ENCODE measurements around the gene KCNIP4. TPM values are rescaled to one million over a fixed set of nuclear protein-coding genes. Genes with fewer than 3 reads are reported as not detected.

KCNIP4 gene
- total and polyA plus RNA-seq, 8 donors = 0.05 TPM; not detected in 7

DNA sequence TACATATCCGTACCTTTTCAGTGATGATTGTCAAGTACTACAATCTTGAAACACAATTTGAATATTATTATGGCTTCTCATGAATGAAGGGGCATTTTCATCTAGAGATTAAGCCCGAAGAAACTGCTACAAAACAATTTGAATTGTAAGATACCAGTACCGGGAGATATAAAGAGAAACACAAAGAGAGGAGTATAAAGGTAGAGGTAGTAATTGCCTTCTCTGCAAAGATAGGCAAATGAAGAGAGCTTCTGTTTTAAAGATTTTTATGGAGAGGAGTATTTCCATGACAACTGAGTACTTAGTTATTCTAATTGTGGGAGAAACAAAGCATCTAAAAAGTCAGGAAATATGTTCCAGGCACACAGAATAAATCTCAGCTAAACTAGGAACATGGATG lies 25.3 kb upstream of the KCNIP4 start:
- TF ChIP-seq, protein P1, sequence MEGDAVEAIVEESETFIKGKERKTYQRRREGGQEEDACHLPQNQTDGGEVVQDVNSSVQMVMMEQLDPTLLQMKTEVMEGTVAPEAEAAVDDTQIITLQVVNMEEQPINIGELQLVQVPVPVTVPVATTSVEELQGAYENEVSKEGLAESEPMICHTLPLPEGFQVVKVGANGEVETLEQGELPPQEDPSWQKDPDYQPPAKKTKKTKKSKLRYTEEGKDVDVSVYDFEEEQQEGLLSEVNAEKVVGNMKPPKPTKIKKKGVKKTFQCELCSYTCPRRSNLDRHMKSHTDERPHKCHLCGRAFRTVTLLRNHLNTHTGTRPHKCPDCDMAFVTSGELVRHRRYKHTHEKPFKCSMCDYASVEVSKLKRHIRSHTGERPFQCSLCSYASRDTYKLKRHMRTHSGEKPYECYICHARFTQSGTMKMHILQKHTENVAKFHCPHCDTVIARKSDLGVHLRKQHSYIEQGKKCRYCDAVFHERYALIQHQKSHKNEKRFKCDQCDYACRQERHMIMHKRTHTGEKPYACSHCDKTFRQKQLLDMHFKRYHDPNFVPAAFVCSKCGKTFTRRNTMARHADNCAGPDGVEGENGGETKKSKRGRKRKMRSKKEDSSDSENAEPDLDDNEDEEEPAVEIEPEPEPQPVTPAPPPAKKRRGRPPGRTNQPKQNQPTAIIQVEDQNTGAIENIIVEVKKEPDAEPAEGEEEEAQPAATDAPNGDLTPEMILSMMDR (IDR thresholded peaks at IDR 0.05) = no peak
- Histone ChIP-seq H3K4me1 (no peaks in the 10 kb centered on the region), H3K4me3 (no peak overlapping the region), H3K36me3 (no peaks in the 10 kb centered on the region), H3K27me3 (no peaks in the 10 kb centered on the region), H3K27ac (no peak overlapping the region), H3K9me3 (no peaks in the 10 kb centered on the region)
- FAIRE-seq (no peak), ATAC-seq (no peak), DNase-seq (no peak)
- intact Hi-C loops (cut with DNase I) = no loop called here
- 46 to 57% methylated on average over 3 of the region's 3 CpGs for WGBS, 2 donors

DNA sequence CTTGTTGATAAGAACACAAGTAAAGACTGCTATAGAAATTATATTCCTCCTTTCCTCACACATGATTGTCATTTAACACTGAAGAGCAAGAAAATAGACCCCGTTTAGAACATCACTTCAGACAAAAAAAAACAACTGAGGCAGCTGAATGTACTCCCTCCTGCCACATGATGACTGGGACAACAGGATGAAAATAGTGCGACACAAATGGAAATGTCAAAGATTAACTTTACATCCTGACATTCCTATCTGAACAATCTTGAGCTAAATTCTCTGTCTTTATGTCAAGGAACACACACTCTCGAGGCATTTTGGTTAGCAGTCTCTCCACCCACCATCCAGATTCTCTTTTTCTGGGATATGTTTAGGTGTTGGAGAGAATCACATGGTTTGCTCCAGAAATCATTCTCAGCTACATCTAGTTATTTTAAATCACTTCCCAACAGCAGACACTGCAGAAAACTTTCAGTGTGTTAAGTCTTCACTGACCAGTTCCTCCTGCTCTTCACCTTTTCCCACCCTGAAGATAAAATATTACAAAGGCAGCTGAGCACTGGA lies 16.3 kb upstream of the KCNIP4 start:
- no peaks in the 10 kb centered on the region for H3K4me1 ChIP-seq
- no peaks in the 10 kb centered on the region for H3K9me3 ChIP-seq
- DNase-seq (no peak), FAIRE-seq (no peak), ATAC-seq (no peak)
- no peak overlapping the region for H3K27ac ChIP-seq
- peaks cover 0 to 4% (median 0%) of the 10 kb centered on the region in 4 donors for H3K27me3 ChIP-seq
- H3K36me3 ChIP-seq = no peaks in the 10 kb centered on the region
- H3K4me3 ChIP-seq = no peak overlapping the region
- 37 to 45% methylated on average over 3 of the region's 3 CpGs for WGBS, 2 donors
- TF ChIP-seq, protein P1 (IDR thresholded peaks at IDR 0.05) = no peak
- intact Hi-C loops (cut with DNase I) = no loop called here

DNA sequence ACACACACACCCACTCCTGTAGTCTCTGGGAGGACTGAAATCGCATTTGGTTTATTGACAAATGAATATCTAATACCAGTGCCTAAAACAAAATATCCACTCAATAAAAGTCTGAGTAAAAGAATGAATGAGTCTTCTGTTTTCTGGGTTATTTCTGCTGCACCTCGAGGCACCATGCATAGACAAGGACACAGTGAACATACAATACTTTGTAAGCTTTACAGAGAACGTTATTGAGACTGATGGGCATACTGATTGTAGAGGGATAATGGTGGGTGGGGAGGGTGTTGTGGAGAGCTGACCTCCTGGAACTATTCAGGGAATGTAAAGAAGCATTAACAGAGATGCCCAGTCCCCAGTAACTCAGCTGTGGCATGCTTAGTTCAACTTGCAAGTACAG lies 14.1 kb upstream of the KCNIP4 start:
- H3K4me3 ChIP-seq = no peak overlapping the region
- no peak for DNase-seq
- intact Hi-C loops (cut with DNase I) = no loop called here
- H3K9me3 ChIP-seq = no peaks in the 10 kb centered on the region
- no peak overlapping the region for H3K27ac ChIP-seq
- FAIRE-seq = no peak
- no peak for ATAC-seq
- no peaks in the 10 kb centered on the region for H3K36me3 ChIP-seq
- TF ChIP-seq, protein P1 (IDR thresholded peaks at IDR 0.05) = no peak
- H3K27me3 ChIP-seq = peaks cover 0 to 4% (median 0%) of the 10 kb centered on the region in 4 donors
- no peaks in the 10 kb centered on the region for H3K4me1 ChIP-seq
- WGBS, 2 donors = 30 to 38% methylated on average over 3 of the region's 3 CpGs

DNA sequence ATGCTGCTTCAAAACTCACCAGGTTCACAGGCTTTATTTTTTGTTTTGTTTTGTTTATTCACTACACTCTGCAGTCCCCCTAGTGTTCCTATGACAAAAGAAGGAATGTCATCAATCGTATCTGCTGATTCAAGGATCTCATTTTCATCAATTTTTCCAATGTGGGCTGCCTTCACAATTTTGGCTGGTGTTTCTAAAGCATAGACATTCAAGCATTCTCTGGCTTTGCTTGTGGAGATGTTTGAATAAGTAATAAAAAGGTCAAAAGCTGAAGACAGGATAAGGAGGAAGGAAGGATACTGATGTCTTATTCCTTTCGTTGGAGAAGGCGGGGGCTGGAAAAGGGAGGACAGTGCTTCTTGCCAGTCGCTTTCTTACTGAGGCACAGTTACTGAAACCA lies 12.2 kb upstream of the KCNIP4 start:
- DNase-seq (no peak), FAIRE-seq (no peak), ATAC-seq (no peak)
- H3K27me3 ChIP-seq = no peaks in the 10 kb centered on the region
- no peaks in the 10 kb centered on the region for H3K36me3 ChIP-seq
- intact Hi-C loops (cut with DNase I) = no loop called here
- H3K4me1 ChIP-seq = no peaks in the 10 kb centered on the region
- TF ChIP-seq, protein P1 (IDR thresholded peaks at IDR 0.05) = no peak
- H3K9me3 ChIP-seq = no peaks in the 10 kb centered on the region
- WGBS, 2 donors = 72% methylated on average over 4 of the region's 4 CpGs
- H3K4me3 ChIP-seq = no peak overlapping the region
- no peak overlapping the region for H3K27ac ChIP-seq

DNA sequence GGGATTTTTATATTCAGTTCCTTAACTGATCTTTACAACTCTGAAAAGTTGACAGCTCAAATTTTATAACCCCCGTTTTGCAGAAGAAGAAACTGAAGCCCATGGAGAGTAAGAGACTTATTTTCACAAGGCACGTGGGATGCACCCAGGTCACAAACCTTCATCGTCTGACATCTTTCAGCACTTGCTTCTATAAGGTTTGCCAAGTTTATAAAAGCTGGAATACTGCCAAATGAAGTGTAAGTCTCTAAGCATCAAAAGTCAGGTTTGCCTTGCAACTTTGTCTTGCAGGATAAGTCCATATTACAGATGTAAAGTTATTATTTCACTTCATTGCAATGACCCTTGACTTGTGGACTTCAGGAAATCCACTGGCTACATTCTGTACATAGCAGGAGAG lies 6.3 kb upstream of the KCNIP4 start:
- Histone ChIP-seq H3K9me3 (no peaks in the 10 kb centered on the region), H3K36me3 (no peaks in the 10 kb centered on the region), H3K4me3 (no peak overlapping the region), H3K4me1 (no peaks in the 10 kb centered on the region), H3K27me3 (no peaks in the 10 kb centered on the region), H3K27ac (no peak overlapping the region)
- TF ChIP-seq, protein P1 (IDR thresholded peaks at IDR 0.05) = no peak
- intact Hi-C loops (cut with DNase I) = no loop called here
- no peak for DNase-seq
- FAIRE-seq = no peak
- 32 to 33% methylated on average over 3 of the region's 3 CpGs for WGBS, 2 donors
- no peak for ATAC-seq

Measured in pancreas (tissue), 10 donors.